RWPE1 (cell line): Measurements from ENCODE around the gene PASK.

ENCODE experiments used
- CTCF ChIA-PET: fragments of 350-600 bp; sonication (Branson Sonifier 250); formaldehyde crosslinking; extraction: SDS; loops from one replicate; lab custom pipeline; 2021; lab: Yijun Ruan, JAX
- POLR2A ChIA-PET: fragments of 400-600 bp; formaldehyde crosslinking; extraction: SDS; loops from one replicate; lab custom pipeline; 2020; ENCODE audit warnings: antibody characterized with exemption; ENCODE audit not compliant: low non-redundant PET; lab: Yijun Ruan, JAX
- DNase-seq: peaks from one replicate; pipeline ENCODE4 v3.0.0; 2012; ENCODE audit warnings: low spot score
- H3K27ac ChIP-seq: fragments of 450-650 bp; 2 replicates; pipeline ENCODE4 v1.5.1; 2017
- TF ChIP-seq, protein P1 (sequence below): fragments of 450-650 bp; conservative IDR thresholded peaks from 2 replicates; pipeline ENCODE4 v1.5.1; 2017; ENCODE audit warnings: low read depth, mild to moderate bottlenecking

Gene PASK

DNA sequence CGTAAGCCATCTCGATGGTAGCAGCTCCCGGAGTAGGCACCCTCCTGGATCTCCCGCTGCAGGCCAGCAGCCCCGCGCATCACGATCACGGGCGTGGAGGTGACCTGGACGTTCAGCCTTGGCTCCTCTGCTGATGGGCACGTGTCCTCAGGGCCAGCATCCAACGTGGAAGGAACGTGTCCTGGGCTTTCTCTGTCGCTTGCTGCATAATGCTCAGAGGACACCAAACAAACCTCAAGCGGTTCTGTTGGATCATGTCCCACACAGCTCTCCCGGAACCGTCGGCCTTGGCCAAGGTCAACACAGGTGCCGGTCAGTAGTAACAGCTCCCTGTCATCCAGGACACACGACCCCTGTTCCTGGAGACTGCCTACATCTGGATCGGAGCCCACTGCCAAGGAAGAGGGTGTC is 23.1 kb downstream of the PASK start:
- CTCF ChIA-PET, result no interaction called here
- DNase-seq, result no peak
- POLR2A ChIA-PET, result no interaction called here
- H3K27ac ChIP-seq, result no peak overlapping the region
- TF ChIP-seq, protein P1, sequence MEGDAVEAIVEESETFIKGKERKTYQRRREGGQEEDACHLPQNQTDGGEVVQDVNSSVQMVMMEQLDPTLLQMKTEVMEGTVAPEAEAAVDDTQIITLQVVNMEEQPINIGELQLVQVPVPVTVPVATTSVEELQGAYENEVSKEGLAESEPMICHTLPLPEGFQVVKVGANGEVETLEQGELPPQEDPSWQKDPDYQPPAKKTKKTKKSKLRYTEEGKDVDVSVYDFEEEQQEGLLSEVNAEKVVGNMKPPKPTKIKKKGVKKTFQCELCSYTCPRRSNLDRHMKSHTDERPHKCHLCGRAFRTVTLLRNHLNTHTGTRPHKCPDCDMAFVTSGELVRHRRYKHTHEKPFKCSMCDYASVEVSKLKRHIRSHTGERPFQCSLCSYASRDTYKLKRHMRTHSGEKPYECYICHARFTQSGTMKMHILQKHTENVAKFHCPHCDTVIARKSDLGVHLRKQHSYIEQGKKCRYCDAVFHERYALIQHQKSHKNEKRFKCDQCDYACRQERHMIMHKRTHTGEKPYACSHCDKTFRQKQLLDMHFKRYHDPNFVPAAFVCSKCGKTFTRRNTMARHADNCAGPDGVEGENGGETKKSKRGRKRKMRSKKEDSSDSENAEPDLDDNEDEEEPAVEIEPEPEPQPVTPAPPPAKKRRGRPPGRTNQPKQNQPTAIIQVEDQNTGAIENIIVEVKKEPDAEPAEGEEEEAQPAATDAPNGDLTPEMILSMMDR, result no peak

DNA sequence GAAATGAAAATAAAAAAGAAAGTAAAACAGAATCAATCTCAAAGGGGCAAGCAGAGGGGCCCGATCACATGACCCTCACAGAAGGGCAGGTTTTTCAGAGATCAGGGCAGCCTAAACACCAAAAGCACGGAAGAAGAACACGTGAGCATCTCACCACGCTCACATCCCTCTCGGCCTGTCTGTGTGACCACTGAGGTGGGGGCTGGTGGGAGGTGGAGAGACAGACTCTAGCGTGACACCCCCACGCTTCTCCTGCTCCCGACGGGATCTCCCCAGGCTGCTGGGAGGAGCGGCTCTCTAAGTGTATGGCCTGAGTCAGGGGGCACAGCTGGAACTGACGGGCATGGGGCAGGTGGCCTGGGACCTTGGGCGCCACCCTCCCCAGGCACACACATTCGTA is 23.6 kb downstream of the PASK start:
- TF ChIP-seq, protein P1, result no peak
- no peak overlapping the region for H3K27ac ChIP-seq
- POLR2A ChIA-PET, result no interaction called here
- CTCF ChIA-PET, result no interaction called here
- DNase-seq, result no peak

DNA sequence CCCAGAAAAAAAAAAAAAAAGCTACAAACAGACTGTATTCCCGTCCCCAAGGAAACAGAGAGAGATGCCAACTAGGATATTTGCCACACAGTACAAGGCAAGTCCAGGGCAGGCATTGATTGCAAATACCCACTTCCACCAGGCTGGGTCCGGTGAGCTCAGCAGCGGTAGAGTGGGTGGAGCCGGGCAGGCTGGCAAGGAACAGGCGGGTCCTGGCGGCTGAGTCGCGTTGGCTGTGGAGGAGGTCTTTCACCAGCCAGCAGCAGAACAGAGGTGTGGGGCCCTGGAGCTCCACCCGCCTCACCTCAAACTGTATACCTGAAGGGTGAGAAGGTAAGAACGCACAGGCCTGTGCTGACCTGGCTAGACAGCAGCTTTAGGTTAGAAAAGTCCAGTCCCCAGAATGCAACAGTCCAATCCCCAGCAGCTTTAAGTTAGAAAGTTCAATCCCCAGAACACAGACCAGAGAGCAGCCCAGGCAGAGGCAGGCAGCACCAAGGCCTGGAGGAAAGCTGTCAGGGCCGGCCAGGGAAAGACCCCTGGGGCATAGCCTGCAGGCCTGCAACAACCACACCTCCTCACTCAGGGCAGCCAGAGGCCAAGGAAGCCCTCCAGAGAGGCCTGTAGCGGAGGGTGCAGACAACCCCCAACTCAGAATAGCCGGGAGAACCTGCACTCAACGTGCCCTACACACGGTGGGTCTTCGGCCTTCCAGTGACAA is 25.3 kb downstream of the PASK start:
- CTCF ChIA-PET, result no interaction called here
- TF ChIP-seq, protein P1, result no peak
- POLR2A ChIA-PET, result interaction anchor here (0.7 kb wide), 1 partner anchor 562 kb away, joined by 9 read pairs; no protein-coding TSS in a partner anchor
- DNase-seq, result peak; percentile 71
- H3K27ac ChIP-seq, result peak overlapping the region; percentile 68

DNA sequence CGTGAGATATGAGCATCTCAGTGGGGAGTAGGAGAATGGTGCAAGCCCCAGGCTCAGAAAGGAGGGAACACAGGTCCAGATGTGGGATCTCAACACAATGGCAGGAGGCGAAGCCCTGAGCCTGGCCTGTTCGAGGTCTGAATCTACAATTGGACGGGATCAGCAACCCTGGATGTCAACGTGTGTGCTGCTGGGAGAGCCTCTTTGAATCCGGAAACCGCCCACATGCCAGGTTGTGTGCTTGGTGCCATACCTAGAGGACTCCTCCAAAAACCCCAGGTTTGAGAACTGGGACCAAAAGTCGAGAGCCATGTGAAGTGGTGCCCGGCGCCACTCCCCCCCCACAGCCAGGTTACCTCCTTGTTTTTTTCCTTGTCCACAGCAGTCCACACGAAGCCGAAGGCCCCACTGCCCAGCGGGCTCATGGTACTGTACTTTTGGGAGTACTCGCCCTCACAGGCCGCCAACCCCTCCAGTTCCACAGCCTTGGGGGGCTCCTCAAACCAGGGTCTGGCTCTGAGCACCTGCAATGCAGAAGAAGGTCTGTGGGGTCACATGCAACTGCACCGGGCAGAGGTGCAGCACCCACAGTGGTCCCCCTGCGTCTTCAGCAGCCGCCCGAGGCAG is 26.8 kb downstream of the PASK start:
- DNase-seq, result no peak
- ChIA-PET CTCF (no interaction called here), POLR2A (no interaction called here)

DNA sequence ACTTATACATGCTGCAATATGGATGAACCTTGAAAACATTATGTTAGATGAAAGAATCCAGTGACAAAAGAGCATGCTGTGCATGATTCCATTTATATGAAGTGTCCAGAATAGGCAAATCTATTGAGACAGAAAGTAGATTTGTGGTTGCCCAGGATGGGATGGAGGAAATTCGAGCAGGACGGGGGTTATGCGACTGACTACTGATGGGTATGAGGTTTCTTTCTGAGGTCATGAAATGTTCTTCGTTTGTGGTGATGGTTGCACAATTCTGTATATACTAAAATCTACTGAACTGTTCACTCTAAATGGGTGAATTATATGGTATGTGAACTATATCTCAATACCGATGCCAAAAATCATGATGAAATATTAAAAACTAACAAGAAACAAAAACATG is 28.3 kb downstream of the PASK start:
- H3K27ac ChIP-seq, result no peak overlapping the region
- ChIA-PET CTCF (no interaction called here), POLR2A (no interaction called here)
- DNase-seq, result no peak
- TF ChIP-seq, protein P1, result no peak

More for the DNA sequence above, 26.8 kb downstream of the PASK start:
- H3K27ac ChIP-seq, result no peak overlapping the region
- TF ChIP-seq, protein P1, result no peak

DNA sequence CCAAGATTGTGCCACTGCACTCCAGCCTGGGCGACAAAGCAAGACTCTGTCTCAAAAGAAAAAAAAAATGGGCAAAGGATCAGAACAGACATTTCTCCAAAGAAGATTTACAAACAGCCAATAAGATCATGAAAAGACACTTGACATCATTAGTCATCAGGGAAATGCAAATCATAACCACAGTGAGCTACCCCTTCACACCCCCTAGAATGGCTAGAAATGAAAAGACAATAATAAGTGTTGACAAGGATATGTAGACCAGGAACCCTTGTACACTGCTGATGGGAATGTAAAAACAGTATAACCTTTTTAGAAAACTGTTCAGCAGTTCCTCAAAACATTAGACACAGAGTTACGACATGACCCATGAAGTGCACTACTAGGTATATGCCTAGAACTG is 28.8 kb downstream of the PASK start:
- H3K27ac ChIP-seq, result no peak overlapping the region
- ChIA-PET CTCF (interaction anchor here (0.6 kb wide), 1 partner anchor 213 kb away, joined by 3 read pairs; no protein-coding TSS in a partner anchor), POLR2A (no interaction called here)
- TF ChIP-seq, protein P1, result no peak
- no peak for DNase-seq
